ENCODE data around the gene HDAC7.

The HDAC7 gene

DNA sequence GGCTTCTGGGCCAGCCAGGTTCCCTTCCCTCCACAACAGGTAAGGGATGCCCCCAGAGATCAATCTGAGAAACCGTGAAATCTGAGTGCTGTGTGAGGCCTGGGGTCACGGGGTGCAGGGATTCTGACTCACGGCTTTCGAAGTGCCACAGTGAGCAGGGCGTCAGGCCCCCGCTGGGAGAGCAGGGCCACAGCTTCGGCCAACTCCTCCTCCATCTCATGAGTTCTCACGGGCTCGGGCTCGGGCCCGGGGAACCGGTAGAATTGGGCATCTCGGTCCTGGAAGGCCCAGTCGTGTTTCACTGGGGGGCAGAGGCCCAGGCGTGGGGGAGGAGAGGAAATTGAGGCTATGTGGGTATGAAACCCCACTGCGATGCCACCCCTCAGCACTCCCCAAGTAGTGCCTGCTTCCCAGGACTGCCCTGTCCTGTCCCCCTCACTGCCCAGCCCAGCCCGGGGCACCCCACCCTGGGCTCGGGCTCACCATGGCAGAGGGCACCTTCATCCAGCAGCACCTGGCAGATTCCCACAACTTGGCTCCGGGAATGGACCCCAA, 68.7 kb downstream of the HDAC7 start:
- Mint-ChIP-seq H3K27me3 (no peaks in the 10 kb centered on the region), H3K4me3 (no peak overlapping the region), H3K36me3 (peaks cover 7 to 11% of the 10 kb centered on the region in 2 donors), H3K27ac (no peak overlapping the region), H3K4me1 (peaks cover 57 to 71% of the 10 kb centered on the region in 2 donors), H3K9me3 (no peaks in the 10 kb centered on the region)
- no peak for ATAC-seq (replicated peaks)
- no peak for DNase-seq

DNA sequence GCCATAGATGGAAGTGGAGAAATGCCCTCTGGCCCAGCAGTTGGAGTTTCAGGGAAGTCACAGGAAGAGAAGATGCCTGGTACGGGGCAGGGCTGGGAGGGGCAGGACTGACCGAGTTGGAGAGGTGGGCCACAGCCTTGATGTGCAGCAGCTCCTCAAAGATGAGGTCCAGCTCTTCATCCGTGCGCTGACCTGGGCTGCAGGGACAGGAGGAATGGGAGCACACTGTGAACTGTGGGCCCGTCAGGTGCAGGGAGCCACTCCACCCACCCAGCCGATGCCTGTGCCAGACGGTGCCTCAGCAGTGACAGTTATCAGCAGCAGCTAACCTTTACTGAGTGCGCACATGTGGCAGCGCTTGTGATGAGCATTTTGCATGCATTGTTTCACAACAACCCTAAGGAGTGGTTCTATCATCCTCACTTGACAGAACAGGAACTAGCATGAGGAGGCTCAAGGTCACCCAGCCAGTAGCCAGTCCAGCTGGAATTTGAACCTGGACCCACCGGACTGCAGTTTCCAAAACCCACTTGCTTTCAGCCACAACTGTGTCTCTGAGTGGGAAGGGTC, 69.4 kb downstream of the HDAC7 start:
- Mint-ChIP-seq H3K9me3 (no peaks in the 10 kb centered on the region), H3K27me3 (no peaks in the 10 kb centered on the region), H3K27ac (no peak overlapping the region), H3K36me3 (peaks cover 7 to 11% of the 10 kb centered on the region in 2 donors), H3K4me1 (peaks cover 55 to 69% of the 10 kb centered on the region in 2 donors), H3K4me3 (no peak overlapping the region)
- ATAC-seq (replicated peaks) = no peak
- no peak for DNase-seq

DNA sequence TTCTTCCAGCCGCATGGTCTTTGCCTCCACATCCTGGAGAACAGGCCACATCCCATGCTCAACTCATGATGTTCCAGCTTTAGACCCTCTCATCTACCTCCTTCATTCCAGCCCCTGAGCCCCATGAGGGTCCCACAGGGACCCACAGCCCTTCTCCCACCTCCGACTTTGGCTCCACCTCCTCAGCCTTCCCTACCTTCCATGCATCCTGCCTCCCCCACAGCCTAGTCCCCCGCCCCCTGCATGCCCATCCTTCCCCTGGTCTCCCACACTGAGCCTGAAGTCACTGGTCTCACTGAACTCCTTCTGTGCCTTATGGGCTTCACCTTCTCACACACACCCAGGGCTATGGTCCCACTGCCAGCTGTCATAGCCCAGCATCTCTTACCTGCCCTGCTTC, 70.8 kb downstream of the HDAC7 start:
- no peaks in the 10 kb centered on the region for H3K9me3 Mint-ChIP-seq
- H3K4me1 Mint-ChIP-seq = peaks cover 53 to 58% of the 10 kb centered on the region in 2 donors
- H3K27me3 Mint-ChIP-seq = peaks cover 0 to 4% of the 10 kb centered on the region in 2 donors
- peaks cover 11 to 15% of the 10 kb centered on the region in 2 donors for H3K36me3 Mint-ChIP-seq
- no peak overlapping the region for H3K4me3 Mint-ChIP-seq
- DNase-seq (no peak), ATAC-seq (replicated peaks) (no peak)
- peak overlapping the region; percentile 72 for H3K27ac Mint-ChIP-seq

DNA sequence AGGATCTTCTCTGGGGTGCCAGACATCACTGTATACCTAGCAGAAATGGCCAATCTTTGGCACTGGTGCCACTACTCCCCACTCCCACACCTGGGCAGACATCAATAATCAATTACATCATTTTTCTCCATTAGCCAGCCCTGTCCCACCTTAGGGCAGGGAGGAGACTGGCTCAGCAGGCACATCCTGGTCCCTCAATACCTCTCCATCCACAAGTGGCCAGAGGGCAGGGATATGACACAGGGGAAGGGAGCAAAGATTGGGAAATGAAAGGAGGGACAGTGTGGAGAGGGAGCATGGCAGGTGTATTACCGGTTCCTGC, 71.2 kb downstream of the HDAC7 start:
- Mint-ChIP-seq H3K9me3 (no peaks in the 10 kb centered on the region), H3K4me3 (no peak overlapping the region), H3K4me1 (peaks cover 53 to 58% of the 10 kb centered on the region in 2 donors), H3K27me3 (peaks cover 0 to 4% of the 10 kb centered on the region in 2 donors), H3K27ac (no peak overlapping the region), H3K36me3 (peaks cover 11 to 15% of the 10 kb centered on the region in 2 donors)
- DNase-seq (no peak), ATAC-seq (replicated peaks) (no peak)

DNA sequence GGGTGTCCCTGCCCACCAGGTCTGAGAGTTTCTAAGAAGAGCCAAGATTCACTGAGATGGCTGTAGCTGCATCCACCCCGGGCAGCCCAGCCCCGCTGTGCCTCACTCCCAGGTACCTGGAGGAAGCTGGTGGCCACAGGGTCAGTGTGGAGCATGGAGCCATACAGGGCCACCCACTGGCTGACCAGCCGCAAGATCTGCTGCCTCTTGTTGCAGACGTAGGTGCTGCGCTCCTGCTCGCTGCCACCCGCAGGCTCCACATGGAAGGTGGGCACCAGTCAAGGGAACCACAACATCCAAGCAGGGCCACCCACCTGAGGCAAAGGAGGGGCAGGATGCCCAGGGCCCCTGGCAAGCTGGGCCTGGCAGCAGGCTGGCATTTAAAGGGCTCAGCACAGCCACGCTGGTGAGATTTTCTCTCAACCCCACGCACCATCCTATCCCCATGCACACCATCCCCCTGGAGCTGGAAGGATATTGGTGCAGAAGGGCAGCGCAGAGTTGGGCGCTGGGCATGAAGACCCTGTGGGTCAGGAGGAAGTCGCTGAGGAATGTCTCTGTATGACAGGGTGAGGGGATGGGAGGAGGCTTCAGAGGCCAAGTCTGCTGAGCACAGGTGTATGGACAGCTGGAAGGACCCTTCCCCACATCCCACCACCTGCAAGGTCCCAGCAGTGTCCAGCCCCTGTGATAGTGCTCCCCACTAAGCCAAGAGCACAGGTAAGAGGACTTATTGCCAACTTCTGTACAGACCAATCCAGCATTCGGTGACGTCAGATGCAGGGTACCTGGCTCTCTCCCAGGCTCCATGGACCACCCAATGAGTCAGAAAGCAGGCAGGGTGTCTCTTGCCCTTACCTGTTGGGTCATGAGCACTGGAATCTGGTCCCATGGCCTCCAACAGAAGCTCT, 71.9 kb downstream of the HDAC7 start:
- no peak overlapping the region for H3K4me3 Mint-ChIP-seq
- DNase-seq (no peak), ATAC-seq (replicated peaks) (peak; percentile 11 to 31)
- peaks cover 11 to 12% of the 10 kb centered on the region in 2 donors for H3K36me3 Mint-ChIP-seq
- H3K9me3 Mint-ChIP-seq = no peaks in the 10 kb centered on the region
- H3K27me3 Mint-ChIP-seq = peaks cover 0 to 4% of the 10 kb centered on the region in 2 donors
- no peak overlapping the region for H3K27ac Mint-ChIP-seq
- H3K4me1 Mint-ChIP-seq = peaks cover 51 to 56% of the 10 kb centered on the region in 2 donors

DNA sequence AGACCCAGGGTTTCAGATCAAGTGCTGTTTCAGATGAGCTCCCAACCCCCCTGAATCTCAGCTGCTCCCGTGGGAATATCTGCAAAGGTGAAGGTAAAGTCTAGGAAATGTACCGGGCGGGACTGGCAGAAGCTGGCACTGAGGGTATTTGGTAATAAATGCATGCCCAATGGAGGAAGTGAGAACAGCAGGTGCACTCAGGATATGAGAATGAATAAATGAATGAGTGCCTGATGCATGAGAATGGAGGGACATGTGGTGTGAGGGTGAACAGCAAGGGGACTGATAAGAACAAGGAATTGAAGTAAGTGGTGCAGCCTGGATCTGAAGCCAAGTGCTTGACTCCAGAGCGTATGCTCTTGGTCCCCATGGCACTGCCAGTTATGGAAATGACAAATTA, 72.6 kb downstream of the HDAC7 start:
- no peaks in the 10 kb centered on the region for H3K9me3 Mint-ChIP-seq
- ATAC-seq (replicated peaks) = peak; percentile 85 to 87
- no peak overlapping the region for H3K27ac Mint-ChIP-seq
- peaks cover 51 to 57% of the 10 kb centered on the region in 2 donors for H3K4me1 Mint-ChIP-seq
- peak; percentile 37 for DNase-seq
- peaks cover 0 to 4% of the 10 kb centered on the region in 2 donors for H3K27me3 Mint-ChIP-seq
- peaks cover 11 to 12% of the 10 kb centered on the region in 2 donors for H3K36me3 Mint-ChIP-seq
- H3K4me3 Mint-ChIP-seq = peak overlapping the region in 1 of 2 donors; percentile 7

DNA sequence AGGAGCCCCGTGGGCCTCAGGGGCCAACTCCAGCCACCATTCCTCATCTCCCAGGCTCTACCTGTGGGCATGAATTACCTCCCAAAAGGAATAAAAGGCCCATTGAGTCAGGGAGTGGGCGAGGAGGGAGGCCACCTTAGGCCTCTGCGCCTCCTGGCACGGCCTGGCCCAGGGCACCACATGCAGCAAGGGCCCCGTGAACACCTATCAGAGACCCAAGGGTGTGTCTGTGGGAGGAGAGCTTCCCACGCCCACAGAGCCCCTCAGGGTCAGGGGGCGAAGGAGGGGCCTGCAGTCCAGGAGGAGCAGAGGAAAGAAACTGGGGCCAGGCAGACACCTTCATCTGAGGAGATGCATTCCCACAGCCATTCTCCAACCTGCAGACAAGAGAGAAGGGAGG, 73.2 kb downstream of the HDAC7 start:
- ATAC-seq (replicated peaks) = no peak
- peaks cover 11 to 12% of the 10 kb centered on the region in 2 donors for H3K36me3 Mint-ChIP-seq
- H3K4me3 Mint-ChIP-seq = peak overlapping the region; percentile 28 to 34
- H3K27ac Mint-ChIP-seq = no peak overlapping the region
- H3K4me1 Mint-ChIP-seq = peaks cover 53 to 59% of the 10 kb centered on the region in 2 donors
- H3K9me3 Mint-ChIP-seq = no peaks in the 10 kb centered on the region
- DNase-seq = no peak
- peaks cover 0 to 4% of the 10 kb centered on the region in 2 donors for H3K27me3 Mint-ChIP-seq

DNA sequence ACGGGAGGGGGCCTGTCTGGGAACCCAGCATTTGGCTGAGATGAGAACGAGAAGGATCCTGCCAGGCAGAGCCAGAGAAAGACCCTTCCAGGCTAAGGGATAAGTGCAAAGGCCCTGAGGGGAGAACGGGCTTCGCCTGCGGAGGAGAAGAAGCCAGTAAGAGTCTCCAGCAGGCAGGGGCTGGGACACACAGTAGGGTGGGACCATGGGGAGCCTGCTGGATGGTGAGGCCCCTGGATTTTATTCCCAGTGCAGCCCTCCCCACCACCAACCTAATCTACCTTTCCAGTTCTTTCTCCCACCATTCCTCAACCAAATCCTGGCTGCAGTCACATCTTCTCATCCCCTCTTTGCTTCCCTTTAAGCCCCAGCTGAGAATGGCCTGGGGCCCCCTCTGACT, 73.6 kb downstream of the HDAC7 start:
- ATAC-seq (replicated peaks) = no peak
- peaks cover 11 to 12% of the 10 kb centered on the region in 2 donors for H3K36me3 Mint-ChIP-seq
- peaks cover 56 to 64% of the 10 kb centered on the region in 2 donors for H3K4me1 Mint-ChIP-seq
- H3K27ac Mint-ChIP-seq = no peak overlapping the region
- peaks cover 0 to 4% of the 10 kb centered on the region in 2 donors for H3K27me3 Mint-ChIP-seq
- no peaks in the 10 kb centered on the region for H3K9me3 Mint-ChIP-seq
- no peak for DNase-seq
- peak overlapping the region in 1 of 2 donors; percentile 34 for H3K4me3 Mint-ChIP-seq

DNA sequence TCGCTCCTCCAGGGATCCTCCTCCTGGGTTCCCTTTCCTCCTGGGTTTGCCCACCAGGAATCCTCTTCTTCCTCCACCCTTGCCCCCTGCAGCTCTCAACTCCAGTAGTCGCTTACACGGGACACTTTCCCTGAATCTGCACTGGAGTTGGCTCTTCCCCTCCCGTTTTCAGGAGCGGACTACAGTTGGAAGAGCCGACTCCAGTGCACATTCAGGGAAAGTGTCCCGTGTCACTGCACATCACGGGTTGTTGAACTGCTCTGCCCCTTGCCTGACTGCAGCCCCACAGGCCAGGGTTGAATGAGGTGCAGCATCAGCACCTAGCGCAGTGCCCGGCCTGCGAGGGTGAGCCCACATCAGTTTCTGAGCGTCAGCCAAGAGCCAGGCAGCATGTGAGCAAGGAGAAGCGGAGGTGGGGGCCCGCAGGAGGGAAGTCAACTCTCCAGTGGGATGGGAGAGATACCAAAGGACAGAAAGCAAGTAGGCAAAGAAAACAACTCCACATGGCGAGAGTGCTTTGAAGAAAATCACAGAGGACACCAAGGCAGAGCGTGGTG, 74.1 kb downstream of the HDAC7 start:
- peak overlapping the region in 1 of 2 donors; percentile 33 for H3K4me3 Mint-ChIP-seq
- H3K9me3 Mint-ChIP-seq = no peaks in the 10 kb centered on the region
- peaks cover 0 to 4% of the 10 kb centered on the region in 2 donors for H3K27me3 Mint-ChIP-seq
- peaks cover 11 to 12% of the 10 kb centered on the region in 2 donors for H3K36me3 Mint-ChIP-seq
- ATAC-seq (replicated peaks) (no peak), DNase-seq (no peak)
- H3K27ac Mint-ChIP-seq = peak overlapping the region; percentile 62
- peaks cover 60 to 69% of the 10 kb centered on the region in 2 donors for H3K4me1 Mint-ChIP-seq

DNA sequence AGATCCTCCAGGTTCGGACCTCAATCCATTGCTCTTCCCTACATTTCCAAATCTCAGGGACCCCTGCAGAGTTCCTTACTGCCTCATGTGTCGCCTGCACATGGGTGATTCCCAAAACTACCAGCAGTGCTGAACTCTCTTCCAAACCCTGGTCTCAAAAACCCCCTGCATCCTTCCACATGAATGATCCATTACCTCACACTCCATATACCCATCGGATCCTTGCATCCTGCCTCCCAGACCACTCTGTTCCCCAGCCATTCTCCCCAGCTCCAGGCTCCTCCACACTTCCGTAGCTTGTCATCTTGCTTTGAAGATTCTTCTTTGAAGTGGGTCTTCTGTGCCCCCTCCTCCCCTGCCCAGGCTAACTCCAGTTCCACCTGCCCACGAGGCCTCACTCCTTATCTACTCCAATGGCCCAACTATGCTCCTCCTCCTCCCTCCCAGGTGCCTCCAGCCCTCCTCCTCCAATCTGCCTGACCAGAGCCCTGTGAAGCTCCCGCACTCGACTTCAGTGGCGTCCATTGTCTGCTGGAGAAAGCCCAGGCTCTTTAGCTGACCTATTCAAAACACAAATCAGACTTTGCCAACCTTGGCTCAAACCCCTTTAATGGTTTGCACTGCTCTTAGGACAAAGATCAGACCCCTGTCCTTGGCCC, 74.8 kb downstream of the HDAC7 start:
- no peak overlapping the region for H3K27ac Mint-ChIP-seq
- ATAC-seq (replicated peaks) = no peak
- peaks cover 0 to 4% of the 10 kb centered on the region in 2 donors for H3K27me3 Mint-ChIP-seq
- H3K9me3 Mint-ChIP-seq = no peaks in the 10 kb centered on the region
- H3K4me1 Mint-ChIP-seq = peaks cover 66 to 72% of the 10 kb centered on the region in 2 donors
- peaks cover 10 to 13% of the 10 kb centered on the region in 2 donors for H3K36me3 Mint-ChIP-seq
- no peak for DNase-seq
- H3K4me3 Mint-ChIP-seq = no peak overlapping the region

DNA sequence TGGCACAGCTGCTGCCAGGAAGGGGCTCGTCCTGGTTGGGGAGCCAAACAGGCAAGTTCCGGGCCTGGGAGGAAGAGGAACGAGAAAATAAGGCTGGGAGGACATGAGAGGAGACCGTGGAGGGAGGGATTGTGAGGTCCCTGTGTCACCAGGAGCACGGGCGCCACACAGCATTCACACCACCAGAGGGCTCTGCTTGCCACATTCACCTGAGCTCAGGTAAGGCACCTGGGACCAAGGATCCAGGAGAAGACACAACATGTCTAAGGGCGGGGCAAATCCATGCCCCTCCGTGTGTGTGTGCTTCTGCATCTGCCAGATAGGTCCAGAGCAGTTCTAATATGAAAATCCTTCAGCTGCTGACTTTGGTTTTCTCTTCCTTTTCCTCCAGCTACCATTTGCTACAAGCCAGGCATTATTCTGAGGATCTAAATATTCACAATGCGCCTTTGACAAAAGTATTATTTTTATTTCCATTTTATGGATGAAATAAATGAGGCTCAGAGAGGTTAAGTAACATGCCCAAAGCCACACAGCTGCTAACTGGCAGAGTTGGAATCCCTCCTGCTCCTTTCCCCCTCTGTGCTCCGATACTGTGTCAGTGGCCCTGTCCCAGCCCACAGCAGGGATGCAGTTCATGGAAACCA, 75.6 kb downstream of the HDAC7 start:
- peaks cover 10% of the 10 kb centered on the region in 2 donors for H3K36me3 Mint-ChIP-seq
- DNase-seq = no peak

DNA sequence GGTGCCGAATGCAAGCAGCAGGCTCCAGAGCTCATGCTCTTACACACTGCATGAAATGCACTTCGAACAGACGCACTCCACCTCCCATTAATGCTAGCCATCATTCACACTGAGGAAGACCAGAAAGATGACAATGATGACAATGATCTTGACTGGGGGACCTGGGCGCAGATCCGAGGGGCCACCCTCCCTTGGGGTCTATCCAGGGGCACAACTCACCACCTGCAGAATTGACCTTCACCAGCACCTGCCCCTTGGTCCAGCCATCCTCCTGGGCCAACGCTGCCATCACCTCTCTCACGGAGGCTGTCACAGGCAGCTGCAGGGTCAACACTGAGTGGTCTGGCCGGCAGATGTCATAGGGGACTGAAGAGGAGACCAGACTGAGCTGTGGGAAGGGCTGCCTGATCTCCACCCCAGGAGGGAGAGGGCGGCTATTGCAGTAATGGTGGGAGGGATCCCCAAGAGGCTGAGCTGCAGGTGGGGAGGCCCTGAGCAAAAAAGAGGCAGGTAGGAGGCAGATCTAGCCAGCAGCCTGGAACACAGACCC, 76.3 kb downstream of the HDAC7 start:
- Mint-ChIP-seq H3K27me3 (peaks cover 0 to 4% of the 10 kb centered on the region in 2 donors), H3K4me3 (no peak overlapping the region), H3K36me3 (peaks cover 7 to 8% of the 10 kb centered on the region in 2 donors), H3K27ac (peak overlapping the region; percentile 86), H3K4me1 (peaks cover 70 to 77% of the 10 kb centered on the region in 2 donors), H3K9me3 (no peaks in the 10 kb centered on the region)
- no peak for ATAC-seq (replicated peaks)
- no peak for DNase-seq

More for the DNA sequence above, 75.6 kb downstream of the HDAC7 start:
- peak overlapping the region; percentile 86 for H3K27ac Mint-ChIP-seq
- H3K9me3 Mint-ChIP-seq = no peaks in the 10 kb centered on the region
- H3K4me3 Mint-ChIP-seq = no peak overlapping the region
- ATAC-seq (replicated peaks) = no peak
- H3K4me1 Mint-ChIP-seq = peaks cover 69 to 75% of the 10 kb centered on the region in 2 donors
- peaks cover 0 to 4% of the 10 kb centered on the region in 2 donors for H3K27me3 Mint-ChIP-seq

DNA sequence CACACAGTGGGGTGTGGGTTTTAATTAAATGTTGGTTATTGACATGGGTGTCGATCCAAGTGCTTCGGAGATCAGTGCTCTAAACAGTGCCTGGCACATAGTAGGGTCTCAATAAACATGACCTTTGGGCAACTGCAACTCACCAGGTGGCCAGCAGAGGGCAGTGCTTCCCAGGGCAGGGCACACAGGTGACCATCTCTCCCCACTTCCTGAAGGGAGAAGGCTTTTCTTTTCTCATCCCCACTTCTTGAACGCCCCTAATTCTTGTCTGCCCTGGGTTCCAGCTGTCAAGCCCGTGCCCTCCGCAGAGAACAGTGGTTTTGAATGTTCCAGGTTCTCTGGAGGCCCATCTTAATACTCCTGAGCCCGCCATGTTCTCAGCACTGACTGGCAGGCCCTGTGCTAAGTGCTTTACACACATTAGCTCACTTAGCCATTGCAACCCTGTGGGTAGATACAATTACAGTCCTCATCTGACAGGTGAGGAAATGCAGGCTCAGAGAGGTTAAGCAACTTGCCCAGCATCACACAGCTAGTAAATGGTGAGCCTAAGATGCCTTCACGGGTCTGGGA, 77.4 kb downstream of the HDAC7 start:
- H3K27me3 Mint-ChIP-seq = peaks cover 0 to 4% of the 10 kb centered on the region in 2 donors
- peak; percentile 51 for DNase-seq
- no peaks in the 10 kb centered on the region for H3K9me3 Mint-ChIP-seq
- peaks cover 9 to 12% of the 10 kb centered on the region in 2 donors for H3K36me3 Mint-ChIP-seq
- ATAC-seq (replicated peaks) = no peak
- no peak overlapping the region for H3K27ac Mint-ChIP-seq
- peaks cover 68 to 70% of the 10 kb centered on the region in 2 donors for H3K4me1 Mint-ChIP-seq
- H3K4me3 Mint-ChIP-seq = no peak overlapping the region
